Measurements from ENCODE around the gene SFI1.
A peak's percentile ranks its signal among the peaks of the same experiment; 100 is the strongest.
"Not testable (repeated sequence)": the region's sequence is repeated elsewhere in the genome, so short reads cannot be mapped to it uniquely, and the experiment has no call there.

SFI1 gene

GRCh38 chr22:31496007-31496734 is at the start of gene SFI1:
TSS of gene SFI1 (plus strand) at chr22:31496536. CDS start at chr22:31508285, 11,749 bp downstream.
- FAIRE-seq = peak; percentile 45
- DNase-seq (ENCODE audit: insufficient read length, low spot score) = peak; percentile 77
- TF ChIP-seq POLR2A (IDR thresholded peaks at IDR 0.05; ENCODE audit: low read depth, low read length) = peak; percentile 44

- TF ChIP-seq POLR2A (IDR thresholded peaks at IDR 0.05; ENCODE audit: low read depth, low read length) = no peak
- no peak for DNase-seq (ENCODE audit: insufficient read length, low spot score)
- no peak for FAIRE-seq
Observed at GRCh38 chr22:31446767-31447166, 49.6 kb upstream of the SFI1 start.

- no peak for TF ChIP-seq POLR2A (IDR thresholded peaks at IDR 0.05; ENCODE audit: low read depth, low read length)
- DNase-seq (ENCODE audit: insufficient read length, low spot score) (no peak), FAIRE-seq (no peak)
Observed at GRCh38 chr22:31447337-31447736, 49.0 kb upstream of the SFI1 start.

- TF ChIP-seq POLR2A (IDR thresholded peaks at IDR 0.05; ENCODE audit: low read depth, low read length) = no peak
- no peak for DNase-seq (ENCODE audit: insufficient read length, low spot score)
- FAIRE-seq = no peak
Observed at GRCh38 chr22:31448382-31448781, 48.0 kb upstream of the SFI1 start.

- TF ChIP-seq POLR2A (IDR thresholded peaks at IDR 0.05; ENCODE audit: low read depth, low read length) = no peak
- FAIRE-seq (no peak), DNase-seq (ENCODE audit: insufficient read length, low spot score) (no peak)
Observed at GRCh38 chr22:31449506-31449905, 46.8 kb upstream of the SFI1 start.

GRCh38 chr22:31451709-31452571 is 44.4 kb upstream of the SFI1 start:
- no peak for TF ChIP-seq POLR2A (IDR thresholded peaks at IDR 0.05; ENCODE audit: low read depth, low read length)
- no peak for FAIRE-seq
- peak; percentile 17 for DNase-seq (ENCODE audit: insufficient read length, low spot score)

- no peak for FAIRE-seq
- no peak for DNase-seq (ENCODE audit: insufficient read length, low spot score)
- no peak for TF ChIP-seq POLR2A (IDR thresholded peaks at IDR 0.05; ENCODE audit: low read depth, low read length)
Observed at GRCh38 chr22:31461699-31462098, 34.6 kb upstream of the SFI1 start.

- DNase-seq (ENCODE audit: insufficient read length, low spot score) (no peak), FAIRE-seq (no peak)
- TF ChIP-seq POLR2A (IDR thresholded peaks at IDR 0.05; ENCODE audit: low read depth, low read length) = no peak
Observed at GRCh38 chr22:31465307-31465706, 31.0 kb upstream of the SFI1 start.

GRCh38 chr22:31474743-31475142 is 21.6 kb upstream of the SFI1 start:
- FAIRE-seq (no peak), DNase-seq (ENCODE audit: insufficient read length, low spot score) (no peak)

GRCh38 chr22:31475800-31476199 is 20.5 kb upstream of the SFI1 start:
- DNase-seq (ENCODE audit: insufficient read length, low spot score) (no peak), FAIRE-seq (no peak)
- no peak for TF ChIP-seq POLR2A (IDR thresholded peaks at IDR 0.05; ENCODE audit: low read depth, low read length)

More at GRCh38 chr22:31474743-31475142, 21.6 kb upstream of the SFI1 start:
- TF ChIP-seq POLR2A (IDR thresholded peaks at IDR 0.05; ENCODE audit: low read depth, low read length) = no peak

GRCh38 chr22:31477329-31477728 is 19.0 kb upstream of the SFI1 start:
- FAIRE-seq (no peak), DNase-seq (ENCODE audit: insufficient read length, low spot score) (no peak)
- TF ChIP-seq POLR2A (IDR thresholded peaks at IDR 0.05; ENCODE audit: low read depth, low read length) = no peak

- no peak for TF ChIP-seq POLR2A (IDR thresholded peaks at IDR 0.05; ENCODE audit: low read depth, low read length)
- DNase-seq (ENCODE audit: insufficient read length, low spot score) (no peak), FAIRE-seq (no peak)
Observed at GRCh38 chr22:31481129-31481528, 15.2 kb upstream of the SFI1 start.

- FAIRE-seq; DNase-seq (ENCODE audit: insufficient read length, low spot score): not testable (repeated sequence)
Observed at GRCh38 chr22:31482470-31482869, 13.9 kb upstream of the SFI1 start.

- not testable (repeated sequence) for DNase-seq (ENCODE audit: insufficient read length, low spot score)
Observed at GRCh38 chr22:31486369-31486768, 10.0 kb upstream of the SFI1 start.

GRCh38 chr22:31486951-31487350 is 9.4 kb upstream of the SFI1 start:
- DNase-seq (ENCODE audit: insufficient read length, low spot score) = no peak
- TF ChIP-seq POLR2A (IDR thresholded peaks at IDR 0.05; ENCODE audit: low read depth, low read length) = no peak
- FAIRE-seq = no peak

More at GRCh38 chr22:31486369-31486768, 10.0 kb upstream of the SFI1 start:
- FAIRE-seq = not testable (repeated sequence)

Data from H54 (cell line).